GM19025 (cell line): Measurements from ENCODE around the gene LMBR1L.
"Not testable (repeated sequence)": the region's sequence is repeated elsewhere in the genome, so short reads cannot be mapped to it uniquely, and the experiment has no call there.

ENCODE experiments used
- ATAC-seq: cut with Tn5 transposase; IDR thresholded peaks from one replicate; pipeline ENCODE4 v1.9.1; 2021; ENCODE audit warnings: mild to moderate bottlenecking, low read depth, moderate library complexity; ENCODE audit not compliant: unreplicated experiment

Gene LMBR1L, protein sequence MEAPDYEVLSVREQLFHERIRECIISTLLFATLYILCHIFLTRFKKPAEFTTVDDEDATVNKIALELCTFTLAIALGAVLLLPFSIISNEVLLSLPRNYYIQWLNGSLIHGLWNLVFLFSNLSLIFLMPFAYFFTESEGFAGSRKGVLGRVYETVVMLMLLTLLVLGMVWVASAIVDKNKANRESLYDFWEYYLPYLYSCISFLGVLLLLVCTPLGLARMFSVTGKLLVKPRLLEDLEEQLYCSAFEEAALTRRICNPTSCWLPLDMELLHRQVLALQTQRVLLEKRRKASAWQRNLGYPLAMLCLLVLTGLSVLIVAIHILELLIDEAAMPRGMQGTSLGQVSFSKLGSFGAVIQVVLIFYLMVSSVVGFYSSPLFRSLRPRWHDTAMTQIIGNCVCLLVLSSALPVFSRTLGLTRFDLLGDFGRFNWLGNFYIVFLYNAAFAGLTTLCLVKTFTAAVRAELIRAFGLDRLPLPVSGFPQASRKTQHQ

GRCh38 chr12:49110464-49111155 is at the start of gene LMBR1L:
Gene LMBR1L, minus strand, starts transcription at chr12:49110847. Its CDS starts 292 bp downstream, at chr12:49110555.
- ATAC-seq = peak; percentile 98

DNA sequence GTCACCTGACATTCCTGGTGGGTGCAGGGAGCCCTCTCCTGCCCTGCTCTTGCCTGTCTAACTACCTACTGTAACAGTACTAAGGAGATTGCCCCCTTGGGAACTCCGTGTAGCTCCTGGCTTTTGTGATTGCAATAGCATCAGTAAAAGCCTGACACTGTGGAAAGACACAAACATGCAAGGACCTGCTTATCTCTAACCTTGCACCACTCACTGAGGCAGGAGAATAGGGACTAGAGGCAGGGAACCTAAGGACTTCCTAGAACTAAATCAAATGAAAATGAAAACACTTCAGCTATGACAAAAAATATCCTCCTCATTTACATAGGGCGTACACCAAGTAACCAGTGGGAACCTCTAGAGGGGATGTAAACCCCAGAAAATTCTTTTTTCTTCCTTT is 49.8 kb upstream of the LMBR1L start:
- ATAC-seq = no peak

- ATAC-seq = no peak
Observed at GRCh38 chr12:49154221-49154620, 43.6 kb upstream of the LMBR1L start.

GRCh38 chr12:49147384-49147783 is 36.7 kb upstream of the LMBR1L start:
- no peak for ATAC-seq

- ATAC-seq = no peak
Observed at GRCh38 chr12:49146406-49146805, 35.8 kb upstream of the LMBR1L start.

- ATAC-seq = no peak
Observed at GRCh38 chr12:49144384-49144783, 33.7 kb upstream of the LMBR1L start.

DNA sequence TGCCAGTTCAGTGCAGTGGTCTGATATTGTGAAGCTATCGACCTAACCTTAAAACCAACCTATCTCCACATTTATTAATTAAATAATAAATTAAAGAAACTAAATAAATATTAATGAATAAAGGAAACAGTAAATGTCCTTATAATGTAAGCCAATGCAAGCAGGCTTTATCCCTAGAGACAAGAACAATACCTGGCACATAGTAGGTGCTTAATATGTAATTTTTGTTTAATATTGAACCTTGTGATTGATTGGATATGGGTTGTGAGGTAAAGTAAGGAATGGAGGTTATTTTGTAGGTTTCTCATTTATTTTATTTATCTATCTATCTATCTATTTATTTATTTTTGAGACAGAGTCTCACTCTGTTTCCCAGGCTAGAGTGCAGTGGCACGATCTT is 28.4 kb upstream of the LMBR1L start:
- no peak for ATAC-seq

- no peak for ATAC-seq
Observed at GRCh38 chr12:49138587-49138986, 27.9 kb upstream of the LMBR1L start.

DNA sequence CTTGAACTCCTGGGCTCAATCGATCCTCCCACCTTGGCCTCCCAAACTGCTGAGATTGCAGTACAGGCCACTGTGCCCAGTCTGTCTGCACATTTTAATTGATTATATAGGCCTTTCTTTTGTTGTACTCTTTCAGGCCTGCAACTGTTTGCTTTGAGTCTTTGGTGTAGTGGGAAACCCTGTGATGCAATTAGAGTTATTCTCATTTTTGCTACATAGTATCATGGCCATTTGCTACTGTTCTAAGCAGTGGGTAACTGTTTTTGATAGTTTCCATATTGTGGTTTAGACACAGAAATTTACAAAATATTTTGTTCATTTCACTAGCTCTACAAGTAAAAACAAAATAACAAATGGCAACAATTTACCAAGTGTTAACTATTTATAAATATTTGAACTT is 26.8 kb upstream of the LMBR1L start:
- ATAC-seq = no peak

- not testable (repeated sequence) for ATAC-seq
Observed at GRCh38 chr12:49136997-49137396, 26.4 kb upstream of the LMBR1L start.

DNA sequence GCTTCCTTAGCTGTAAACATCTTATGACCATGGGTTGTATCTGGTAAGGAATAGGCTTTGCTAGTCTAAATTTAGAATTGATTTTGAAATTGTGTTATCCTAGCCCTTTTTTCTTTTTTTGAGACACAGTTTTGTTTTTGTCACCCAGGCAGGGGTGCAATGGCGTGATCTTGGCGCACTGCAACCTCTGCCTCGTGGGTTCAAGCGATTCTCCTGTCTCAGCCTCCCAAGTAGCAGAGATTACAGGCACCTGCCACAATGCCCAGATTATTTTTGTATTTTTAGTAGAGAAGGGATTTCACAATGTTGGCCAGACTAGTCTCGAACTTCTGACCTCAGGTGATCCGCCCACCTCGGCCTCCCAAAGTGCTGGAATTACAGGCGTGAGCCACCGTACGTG is 22.9 kb upstream of the LMBR1L start:
- ATAC-seq = no peak

- no peak for ATAC-seq
Observed at GRCh38 chr12:49133014-49133413, 22.4 kb upstream of the LMBR1L start.

- no peak for ATAC-seq
Observed at GRCh38 chr12:49131894-49132461, 21.3 kb upstream of the LMBR1L start.

GRCh38 chr12:49131051-49131893 is 20.6 kb upstream of the LMBR1L start, which contains the start of gene TUBA1B:
Gene TUBA1B, minus strand, starts transcription at chr12:49131395. Its CDS starts 95 bp downstream, at chr12:49131300.
- ATAC-seq = peak; percentile 70

GRCh38 chr12:49130151-49131050 is 19.8 kb upstream of the LMBR1L start:
- peak; percentile 39 for ATAC-seq

- ATAC-seq = no peak
Observed at GRCh38 chr12:49129332-49130150, 18.9 kb upstream of the LMBR1L start.

GRCh38 chr12:49127971-49128370 is 17.3 kb upstream of the LMBR1L start:
- not testable (repeated sequence) for ATAC-seq
